GM21825 (cell line): ENCODE results near the gene MSX2.

Experiments used
- ATAC-seq: cut with Tn5 transposase; IDR thresholded peaks from one replicate; pipeline ENCODE4 v1.9.1; 2021; ENCODE audit warnings: mild to moderate bottlenecking, moderate library complexity; ENCODE audit not compliant: unreplicated experiment

MSX2 gene

GRCh38 chr5:174724484-174725260 lies at the start of gene MSX2:
Gene MSX2, plus strand, starts transcription at chr5:174724582. Its CDS starts 78 bp downstream, at chr5:174724660.
- no peak for ATAC-seq

GRCh38 chr5:174675110-174675509 lies 49.3 kb upstream of the MSX2 start:
- ATAC-seq: no peak

- no peak for ATAC-seq
Measured at GRCh38 chr5:174675916-174676315, 48.5 kb upstream of the MSX2 start.

- ATAC-seq: no peak
Measured at GRCh38 chr5:174678107-174678506, 46.3 kb upstream of the MSX2 start.

DNA sequence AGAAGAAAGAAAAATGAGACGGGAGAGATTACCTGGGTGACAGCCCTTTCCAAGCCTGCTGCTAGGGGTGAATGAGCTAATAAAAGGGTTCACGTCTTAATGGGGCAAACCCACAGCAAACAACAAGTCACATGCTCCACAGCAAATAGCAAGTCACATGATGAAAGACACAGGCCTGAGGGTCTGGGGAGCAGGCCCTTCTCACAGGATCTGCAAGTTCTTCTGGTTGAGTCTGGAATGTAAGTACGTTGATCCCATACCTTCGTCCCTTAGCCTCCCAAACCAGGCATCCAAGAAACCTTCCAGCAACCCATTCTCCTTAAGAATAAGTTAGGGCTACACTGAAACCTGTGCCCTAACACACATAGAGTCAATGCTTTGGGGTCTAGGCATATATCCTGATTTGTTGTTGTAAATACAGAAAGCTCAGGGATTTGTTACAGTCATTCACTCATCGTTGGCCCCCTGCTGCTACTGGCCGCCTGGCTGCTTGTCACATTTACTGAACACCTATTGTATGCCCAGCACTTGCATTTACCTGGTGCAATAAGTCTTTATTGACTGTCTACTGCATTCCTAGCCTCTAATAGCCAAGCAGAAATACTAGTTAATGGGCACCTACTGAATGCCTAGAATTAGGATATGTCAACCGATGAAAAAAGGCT lies 43.3 kb upstream of the MSX2 start:
- ATAC-seq: no peak

GRCh38 chr5:174687503-174687902 lies 36.9 kb upstream of the MSX2 start:
- no peak for ATAC-seq

DNA sequence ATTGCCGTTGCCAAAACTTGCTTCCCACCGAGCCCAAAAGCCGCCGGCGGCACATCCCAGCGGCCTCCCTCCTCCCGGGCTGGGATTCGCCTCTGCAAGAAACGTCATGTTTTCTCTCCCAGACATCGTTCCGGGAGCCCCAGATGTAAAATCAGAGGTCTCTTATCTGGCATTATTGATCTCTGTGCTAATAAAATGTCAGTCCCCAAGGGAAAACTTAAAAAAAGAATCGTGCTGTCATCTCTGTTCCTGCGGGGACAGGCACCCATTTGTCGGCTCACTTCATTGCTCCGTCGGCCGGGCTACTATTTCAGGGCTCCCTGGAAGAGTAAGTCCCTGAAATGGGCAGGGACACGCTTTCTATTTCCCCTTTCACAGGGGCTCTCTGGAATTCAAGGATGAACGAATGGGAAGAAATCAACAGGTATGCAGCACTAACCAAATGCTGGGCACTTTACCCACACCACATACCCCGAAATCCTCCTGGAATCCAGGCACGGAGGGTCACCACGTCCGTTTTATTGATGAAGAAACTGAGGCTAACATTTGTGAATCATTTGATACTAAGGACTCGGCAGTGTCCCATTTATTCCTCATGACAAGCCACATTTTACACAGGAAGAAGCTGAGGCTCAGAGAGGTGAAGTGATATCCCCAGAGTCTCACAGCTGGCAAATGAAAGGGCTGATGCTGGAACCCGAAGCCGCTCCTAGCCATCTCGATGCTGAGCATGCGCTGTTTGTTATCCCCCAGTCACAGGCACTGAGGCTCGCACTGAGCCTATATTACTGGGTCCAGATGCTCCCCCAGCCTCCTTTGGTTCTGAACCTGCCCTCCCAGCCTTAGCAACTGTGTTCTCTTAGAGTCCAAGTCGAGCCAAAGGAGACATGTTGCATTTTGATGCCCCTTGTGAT lies 35.7 kb upstream of the MSX2 start:
- ATAC-seq: no peak

GRCh38 chr5:174690271-174690670 lies 34.1 kb upstream of the MSX2 start:
- ATAC-seq: no peak

- ATAC-seq: no peak
Measured at GRCh38 chr5:174692381-174692780, 32.0 kb upstream of the MSX2 start.

- no peak for ATAC-seq
Measured at GRCh38 chr5:174692982-174693422, 31.4 kb upstream of the MSX2 start.

- ATAC-seq: no peak
Measured at GRCh38 chr5:174693697-174694385, 30.5 kb upstream of the MSX2 start.

GRCh38 chr5:174694611-174695010 lies 29.8 kb upstream of the MSX2 start:
- no peak for ATAC-seq

DNA sequence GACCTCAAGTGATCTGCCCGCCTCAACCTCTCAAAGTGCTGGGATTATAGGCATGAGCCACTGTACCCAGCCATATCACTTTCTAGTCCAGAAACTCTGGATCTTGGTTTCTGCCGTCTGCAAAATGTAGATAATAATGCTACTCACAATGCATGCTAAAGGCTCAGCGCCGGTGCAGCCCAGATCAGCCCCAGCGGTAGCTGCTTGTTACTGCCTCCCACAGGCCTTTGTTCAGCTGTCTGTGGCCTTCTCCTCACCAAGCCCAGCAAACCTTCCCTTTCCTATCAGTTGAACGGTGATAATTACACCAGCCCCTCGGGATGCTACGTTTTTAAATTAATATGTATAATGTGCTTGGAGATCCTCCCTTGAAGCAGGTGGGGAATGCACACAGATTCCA lies 26.2 kb upstream of the MSX2 start:
- no peak for ATAC-seq

GRCh38 chr5:174699131-174699530 lies 25.3 kb upstream of the MSX2 start:
- ATAC-seq: no peak

DNA sequence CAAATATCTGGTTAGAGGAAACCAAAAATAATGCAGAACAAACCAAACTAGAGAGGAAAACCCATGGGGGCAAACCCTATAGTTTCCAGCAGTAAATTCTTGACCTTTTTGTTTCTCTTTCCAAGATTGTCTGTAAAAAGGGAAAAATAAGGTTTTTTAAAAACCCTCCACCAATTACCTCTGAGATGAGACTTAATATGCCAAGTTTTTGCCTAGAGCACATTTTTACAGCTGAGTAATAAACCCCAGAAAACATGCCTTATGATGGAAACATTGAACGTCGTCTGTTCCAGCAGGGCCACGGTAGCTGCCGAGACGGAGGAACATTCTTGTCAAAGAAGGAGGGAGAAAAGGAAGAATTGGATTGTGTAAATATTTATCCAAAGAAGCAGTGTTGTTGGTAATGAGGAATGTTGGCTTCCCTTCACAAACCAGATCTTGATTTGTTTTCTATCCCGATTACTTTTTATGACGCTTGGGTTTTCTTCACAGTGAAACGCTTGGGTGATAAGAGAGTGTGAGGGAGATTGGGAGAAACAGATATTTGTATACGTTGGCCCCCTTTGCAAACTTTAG lies 17.3 kb upstream of the MSX2 start:
- ATAC-seq: no peak

DNA sequence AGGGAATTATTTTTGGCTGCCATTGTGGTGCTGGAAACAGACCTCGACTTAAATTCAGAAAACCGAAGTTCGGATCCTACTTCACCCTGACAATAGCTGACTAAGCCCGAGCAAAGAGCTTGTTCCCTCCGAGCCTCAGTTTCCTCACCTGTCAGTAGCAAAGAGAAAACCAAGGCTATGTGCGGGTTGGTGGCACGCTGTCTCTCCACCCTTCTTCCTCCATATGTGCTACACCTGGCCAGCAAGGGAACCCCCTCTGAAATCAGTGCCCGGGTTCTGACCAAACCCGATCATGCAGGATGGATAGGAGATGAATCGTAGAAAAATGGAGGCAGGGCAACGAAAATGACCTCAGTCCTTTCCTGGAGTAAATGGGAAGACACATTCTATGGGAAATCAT lies 16.7 kb upstream of the MSX2 start:
- ATAC-seq: no peak

DNA sequence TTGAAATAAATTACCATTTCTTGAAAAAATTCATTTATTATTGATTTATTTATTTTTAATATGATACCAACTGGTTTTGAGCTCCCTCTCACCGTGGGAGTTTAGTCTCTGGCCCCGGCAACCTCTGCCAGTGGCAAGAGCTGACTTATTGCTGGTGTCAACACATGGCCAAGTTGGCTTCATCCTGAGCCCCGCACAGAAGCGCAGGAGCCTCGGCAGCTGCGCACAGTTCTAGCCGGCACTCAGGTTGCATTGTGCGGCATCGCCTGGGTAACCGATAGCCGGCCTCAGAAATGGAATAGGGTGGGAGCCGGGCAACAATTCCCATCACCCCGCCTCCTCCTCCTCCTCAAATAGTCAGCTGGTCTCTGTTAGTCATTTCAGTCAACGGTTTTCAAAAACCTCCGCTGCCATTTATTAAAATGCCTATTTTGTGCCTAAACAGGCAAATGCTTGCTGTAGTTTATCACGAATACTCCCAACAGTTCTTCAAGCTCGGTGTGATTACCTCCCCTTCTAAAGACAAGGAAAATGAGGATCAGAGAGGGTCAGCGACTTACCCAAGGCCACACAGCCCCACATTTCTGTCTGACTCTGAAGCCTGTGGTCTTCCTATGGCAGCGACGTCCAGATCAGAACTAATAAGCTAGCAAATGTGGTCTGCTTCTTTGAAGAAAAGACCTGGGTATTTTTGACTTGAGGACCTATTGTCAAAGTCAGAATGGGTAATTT lies 15.7 kb upstream of the MSX2 start:
- ATAC-seq: no peak

DNA sequence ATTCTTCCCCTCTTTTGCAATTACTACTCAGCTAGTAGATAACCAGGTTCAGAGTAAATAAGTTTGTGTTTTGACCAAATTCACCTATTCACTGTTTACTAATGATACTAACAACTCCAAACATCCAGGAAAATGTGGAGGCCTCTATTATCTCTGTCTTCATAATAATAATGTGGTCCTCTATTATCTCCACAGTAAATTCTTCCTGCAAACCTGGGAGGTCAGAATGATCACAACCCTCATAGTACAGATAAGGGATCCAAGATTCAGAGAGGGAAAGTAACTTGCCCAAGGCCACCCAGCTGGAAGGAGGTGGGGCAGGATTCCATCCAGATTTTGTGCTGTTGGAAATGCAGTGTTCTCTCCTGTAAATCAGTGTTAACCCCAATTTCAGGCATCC lies 9.6 kb upstream of the MSX2 start:
- ATAC-seq: no peak

DNA sequence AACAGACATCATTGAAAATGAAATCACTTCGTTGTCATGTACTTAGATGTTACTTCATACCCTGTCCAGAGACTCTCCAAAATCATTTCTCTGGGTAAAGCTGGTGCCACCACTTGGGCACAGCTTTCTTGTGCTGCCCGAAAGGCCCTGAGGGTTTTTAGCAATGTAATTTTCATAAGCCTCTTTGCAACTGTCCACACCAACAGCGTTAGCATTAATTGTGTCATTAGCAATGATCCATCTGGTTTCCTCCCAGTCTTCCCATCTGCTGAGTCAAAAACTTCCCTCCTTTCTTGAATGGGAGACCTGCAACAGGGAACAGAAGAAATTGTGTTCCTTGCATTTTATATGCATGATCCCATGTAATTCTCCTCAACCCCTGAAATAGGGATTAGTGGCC lies 8.6 kb upstream of the MSX2 start:
- ATAC-seq: no peak
